ENCODE data around the gene C1orf87. TPM values are rescaled to one million over a fixed set of nuclear protein-coding genes. Genes with fewer than 3 reads are reported as not detected.

C1orf87 gene
- total RNA-seq (2022) = not detected in 2 replicates
- Bru-seq, nascent RNA = percentile 2 among the genes with signal in this experiment
- not detected for BruChase-seq, experiment 1, labeled RNA remaining after a 2-hour chase
- not detected for BruChase-seq, experiment 2, labeled RNA remaining after a 6-hour chase
- long read RNA-seq = 0 reads

GRCh38 chr1:60073605-60074278 lies at the start of gene C1orf87:
TSS of gene C1orf87 (minus strand) at chr1:60073770. CDS start at chr1:60072643, 1,127 bp downstream.
- CTCF ChIA-PET = no interaction called here
- Mint-ChIP-seq H3K4me3 (ENCODE audit: unreplicated experiment) (peak within 1 kb of the TSS; percentile 40), H3K4me1 (ENCODE audit: low read depth, unreplicated experiment) (peaks cover 14% of the 10 kb centered on the region), H3K27ac (ENCODE audit: unreplicated experiment) (no peak within 1 kb of the TSS), H3K9me3 (ENCODE audit: unreplicated experiment) (no peaks in the 10 kb centered on the region), H3K36me3 (ENCODE audit: insufficient read depth, unreplicated experiment) (no peaks in the 10 kb centered on the region), H3K27me3 (ENCODE audit: insufficient read depth, unreplicated experiment) (no peaks in the 10 kb centered on the region)
- BruUV-seq (replicated peaks) = no TSS peak
- intact Hi-C loops (cut with micrococcal nuclease; ENCODE audit: unreplicated experiment) = no loop called here
- Histone ChIP-seq H3K9me3 (no peaks in the 10 kb centered on the region), H3K36me3 (ENCODE audit: control insufficient read depth, insufficient read depth, low read length) (no peaks in the 10 kb centered on the region), H3K4me1 (no peaks in the 10 kb centered on the region), H3K27me3 (replicated peaks; ENCODE audit: control insufficient read depth, insufficient read depth, low read length) (no peaks in the 10 kb centered on the region), H3K4me3 (ENCODE audit: low read depth, low read length) (no peak within 1 kb of the TSS)
- POLR2A ChIA-PET = no interaction called here
- peak; percentile 21 to 27 for DNase-seq
- no peak for TF ChIP-seq CTCF (IDR thresholded peaks at IDR 0.05; ENCODE audit: insufficient read depth in 1 of 2, low read depth in 1 of 2, low read length in 1 of 2, severe bottlenecking in 1 of 2, unreplicated experiment in 1 of 2)

- H3K27me3 Mint-ChIP-seq (ENCODE audit: insufficient read depth, unreplicated experiment) = peaks cover 8% of the 10 kb centered on the region
- TF ChIP-seq CTCF (IDR thresholded peaks at IDR 0.05; ENCODE audit: insufficient read depth in 1 of 2, low read depth in 1 of 2, low read length in 1 of 2, severe bottlenecking in 1 of 2, unreplicated experiment in 1 of 2) = no peak
- no peak overlapping the region for H3K27ac Mint-ChIP-seq (ENCODE audit: unreplicated experiment)
- no peaks in the 10 kb centered on the region for H3K36me3 Mint-ChIP-seq (ENCODE audit: insufficient read depth, unreplicated experiment)
- intact Hi-C loops (cut with micrococcal nuclease; ENCODE audit: unreplicated experiment) = no loop called here
- Histone ChIP-seq H3K9me3 (no peaks in the 10 kb centered on the region), H3K4me1 (no peaks in the 10 kb centered on the region), H3K27me3 (replicated peaks; ENCODE audit: control insufficient read depth, insufficient read depth, low read length) (no peaks in the 10 kb centered on the region), H3K4me3 (ENCODE audit: low read depth, low read length) (no peak overlapping the region), H3K36me3 (ENCODE audit: control insufficient read depth, insufficient read depth, low read length) (no peaks in the 10 kb centered on the region)
- BruUV-seq (replicated peaks) = no TSS peak
- no peak for DNase-seq
- no peak overlapping the region for H3K4me3 Mint-ChIP-seq (ENCODE audit: unreplicated experiment)
- CTCF ChIA-PET = no interaction called here
- H3K4me1 Mint-ChIP-seq (ENCODE audit: low read depth, unreplicated experiment) = no peaks in the 10 kb centered on the region
- POLR2A ChIA-PET = no interaction called here
- no peaks in the 10 kb centered on the region for H3K9me3 Mint-ChIP-seq (ENCODE audit: unreplicated experiment)
Observed at GRCh38 chr1:60118085-60118484, 44.5 kb upstream of the C1orf87 start.

- CTCF ChIA-PET = no interaction called here
- no TSS peak for BruUV-seq (replicated peaks)
- Mint-ChIP-seq H3K27ac (ENCODE audit: unreplicated experiment) (no peak overlapping the region), H3K9me3 (ENCODE audit: unreplicated experiment) (no peaks in the 10 kb centered on the region), H3K4me1 (ENCODE audit: low read depth, unreplicated experiment) (no peaks in the 10 kb centered on the region), H3K36me3 (ENCODE audit: insufficient read depth, unreplicated experiment) (no peaks in the 10 kb centered on the region), H3K4me3 (ENCODE audit: unreplicated experiment) (no peak overlapping the region), H3K27me3 (ENCODE audit: insufficient read depth, unreplicated experiment) (peaks cover 13% of the 10 kb centered on the region)
- DNase-seq = no peak
- intact Hi-C loops (cut with micrococcal nuclease; ENCODE audit: unreplicated experiment) = no loop called here
- no peaks in the 10 kb centered on the region for H3K4me1 ChIP-seq
- POLR2A ChIA-PET = no interaction called here
- no peaks in the 10 kb centered on the region for H3K27me3 ChIP-seq (replicated peaks; ENCODE audit: control insufficient read depth, insufficient read depth, low read length)
- no peak overlapping the region for H3K4me3 ChIP-seq (ENCODE audit: low read depth, low read length)
- no peaks in the 10 kb centered on the region for H3K9me3 ChIP-seq
- no peaks in the 10 kb centered on the region for H3K36me3 ChIP-seq (ENCODE audit: control insufficient read depth, insufficient read depth, low read length)
- TF ChIP-seq CTCF (IDR thresholded peaks at IDR 0.05; ENCODE audit: insufficient read depth in 1 of 2, low read depth in 1 of 2, low read length in 1 of 2, severe bottlenecking in 1 of 2, unreplicated experiment in 1 of 2) = no peak
Observed at GRCh38 chr1:60114745-60115318, 41.3 kb upstream of the C1orf87 start.

Data from Caco-2 (cell line).